Esophagus muscularis mucosa (tissue), 4 donors: ENCODE data around the gene DNAJC15.
"Not testable (repeated sequence)": the region's sequence is repeated elsewhere in the genome, so short reads cannot be mapped to it uniquely, and the experiment has no call there.

Experiments used
- CTCF ChIP-seq, 3 experiments: fragments of 200-600 bp in 2 of 3; fragments of 450-650 bp in 1 of 3; sonication (generic) in 2 of 3; IDR thresholded peaks; one replicate each; pipeline ENCODE4 v1.5.1; 2017 to 2019; ENCODE audit warnings: antibody characterized with exemption in 3 of 3, mild to moderate bottlenecking in 2 of 3, moderate library complexity in 1 of 3
- EP300 ChIP-seq: sonication (generic); formaldehyde crosslinking; IDR thresholded peaks from one replicate; pipeline ENCODE4 v1.6.1; 2017; ENCODE audit warnings: antibody characterized with exemption
- POLR2A ChIP-seq: fragments of 450-650 bp; IDR thresholded peaks from one replicate; pipeline ENCODE4 v1.6.1; 2017; ENCODE audit warnings: antibody characterized with exemption, moderate library complexity, mild to moderate bottlenecking, low read depth

GRCh38 chr13:43060806-43061205 lies 37.4 kb downstream of the DNAJC15 start:
- TF ChIP-seq CTCF (IDR thresholded peaks at IDR 0.05); EP300; POLR2A: not testable (repeated sequence)
